PC-3 (cell line): ENCODE measurements around the gene CLEC19A.

ENCODE experiments used
- CTCF ChIP-seq: fragments of 300-600 bp; sonication (generic); conservative IDR thresholded peaks from 2 replicates; pipeline ENCODE4 v1.5.1; 2017; ENCODE audit warnings: antibody characterized with exemption, low read depth, mild to moderate bottlenecking, low read length
- EZH2phosphoT487 ChIP-seq: fragments of 300-600 bp; sonication (generic); IDR thresholded peaks from 2 replicates; pipeline ENCODE4 v1.6.1; 2018; ENCODE audit warnings: mild to moderate bottlenecking, antibody characterized with exemption, low read length, borderline replicate concordance

DNA sequence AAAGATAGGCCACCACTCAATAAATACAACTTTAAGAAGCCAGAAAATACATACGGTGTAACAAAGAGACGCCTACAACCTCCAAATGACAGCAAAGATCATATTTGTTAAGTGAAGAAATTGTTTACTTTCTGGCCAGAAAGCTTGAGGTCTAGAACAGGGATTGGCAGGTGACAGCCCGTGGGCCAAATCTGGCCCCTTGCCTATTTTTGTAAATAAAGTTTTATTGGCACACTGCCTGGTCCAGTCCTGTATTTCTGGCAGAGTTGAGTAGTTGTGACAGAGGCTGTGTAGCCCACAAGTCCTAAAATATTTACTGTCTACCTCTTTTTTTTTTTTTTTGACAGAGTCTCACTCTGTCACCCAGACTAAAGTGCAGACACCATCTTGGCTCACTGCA lies 3.4 kb upstream of the CLEC19A start:
- TF ChIP-seq EZH2phosphoT487 = no peak
- no peak for TF ChIP-seq CTCF
